ENCODE results near the gene PDRG1.
"Not testable (repeated sequence)": the region's sequence is repeated elsewhere in the genome, so short reads cannot be mapped to it uniquely, and the experiment has no call there.

PDRG1 gene

GRCh38 chr20:31925631-31926030 is 26.2 kb downstream of the PDRG1 start:
- DNase-seq, result no peak

DNA sequence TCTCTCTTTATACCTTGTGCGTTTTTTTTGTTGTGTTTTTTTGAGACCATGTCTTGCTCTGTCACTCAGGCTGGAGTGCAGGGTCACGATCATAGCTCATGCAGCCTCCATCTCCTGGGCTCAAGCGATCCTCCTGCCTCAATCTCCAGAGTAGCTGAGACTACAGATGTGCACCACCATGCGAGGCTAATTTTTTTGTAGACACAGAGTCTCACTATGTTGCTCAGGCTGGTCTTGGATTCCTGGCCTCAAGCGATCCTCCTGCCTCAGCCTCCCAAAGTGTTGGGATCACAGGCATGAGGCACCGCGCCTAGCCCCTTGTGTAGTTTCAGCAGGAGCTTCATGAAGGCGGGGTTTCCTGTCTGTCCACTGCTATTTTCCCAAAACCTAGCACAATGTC is 27.3 kb downstream of the PDRG1 start:
- no peak for DNase-seq

DNA sequence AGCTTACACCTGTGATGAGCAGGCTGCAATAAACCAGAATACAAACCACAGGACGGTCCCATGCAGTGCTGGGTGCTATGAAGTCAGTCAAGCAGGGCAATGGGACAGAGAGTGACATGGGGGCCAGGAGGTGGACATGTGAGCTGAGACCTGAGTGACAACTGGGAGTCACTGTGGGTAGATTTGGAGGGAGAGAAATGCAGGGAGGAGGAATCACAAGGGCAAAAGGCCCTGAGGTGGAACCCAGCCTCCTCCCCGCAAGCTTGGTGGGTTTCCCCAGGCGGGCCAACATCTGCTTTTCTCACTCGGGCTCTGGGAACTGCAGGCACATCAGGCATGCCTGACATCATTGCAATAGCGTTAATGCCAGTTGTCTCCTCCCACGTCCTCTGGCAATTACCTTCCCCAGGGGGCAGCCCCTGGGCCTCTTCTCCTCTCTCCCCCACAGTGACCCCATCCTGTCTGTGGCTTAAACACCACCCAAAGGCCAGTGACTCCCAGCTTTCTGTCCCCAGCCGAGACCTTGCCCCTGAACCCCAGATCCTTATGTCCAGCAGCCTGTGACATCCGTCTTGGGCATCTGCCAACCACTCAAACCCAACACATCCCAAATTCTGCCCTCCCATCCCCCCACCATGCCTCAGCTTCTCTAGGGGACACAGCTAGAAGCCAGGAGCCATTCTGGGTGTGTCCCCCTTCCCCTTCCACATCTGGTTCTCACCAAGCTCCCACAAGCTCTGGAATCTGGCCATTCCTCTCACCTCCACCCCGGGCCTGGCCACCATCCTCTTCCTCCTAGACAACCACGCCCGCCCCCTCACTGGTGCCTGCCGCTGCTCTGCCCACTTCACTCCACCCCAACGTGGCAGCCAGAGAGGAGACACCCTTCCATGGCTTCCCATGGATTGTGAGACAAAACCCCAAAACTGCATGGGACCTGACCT is 28.2 kb downstream of the PDRG1 start:
- no peak for DNase-seq

- DNase-seq, result no peak
Measured at GRCh38 chr20:31922588-31922987, 29.3 kb downstream of the PDRG1 start.

DNA sequence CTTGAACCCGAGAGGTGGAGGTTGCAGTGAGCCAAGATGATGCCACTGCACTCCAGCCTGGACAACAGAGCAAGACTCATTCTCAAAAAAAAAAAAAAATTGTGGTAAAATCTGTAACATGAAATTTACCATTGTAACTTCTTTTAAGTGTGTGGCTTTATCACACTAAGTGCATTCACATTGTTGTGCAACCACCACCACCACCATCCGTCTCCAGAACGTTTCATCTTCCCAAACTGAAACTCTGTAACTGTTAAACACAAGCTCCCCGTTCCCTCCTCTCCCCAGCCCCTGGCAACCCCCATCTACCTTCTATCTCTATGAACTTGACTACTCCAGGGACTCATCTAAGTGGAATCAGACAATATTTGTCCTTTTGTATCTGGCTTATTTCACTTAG is 29.7 kb downstream of the PDRG1 start:
- no peak for DNase-seq

DNA sequence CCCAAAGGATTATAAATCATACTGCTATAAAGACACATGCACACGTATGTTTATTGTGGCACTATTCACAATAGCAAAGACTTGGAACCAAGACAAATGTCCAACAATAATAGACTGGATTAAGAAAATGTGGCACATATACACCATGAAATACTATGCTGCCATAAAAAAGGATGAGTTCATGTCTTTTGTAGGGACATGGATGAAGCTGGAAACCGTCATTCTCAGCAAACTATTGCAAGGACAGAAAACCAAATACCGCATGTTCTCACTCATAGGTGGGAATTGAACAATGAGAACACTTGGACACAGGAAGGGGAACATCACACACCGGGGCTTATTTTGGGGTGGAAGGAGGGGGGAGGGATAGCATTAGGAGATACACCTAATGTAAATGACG is 30.4 kb downstream of the PDRG1 start:
- DNase-seq, result not testable (repeated sequence)

- DNase-seq, result no peak
Measured at GRCh38 chr20:31920275-31920855, 31.5 kb downstream of the PDRG1 start.

DNA sequence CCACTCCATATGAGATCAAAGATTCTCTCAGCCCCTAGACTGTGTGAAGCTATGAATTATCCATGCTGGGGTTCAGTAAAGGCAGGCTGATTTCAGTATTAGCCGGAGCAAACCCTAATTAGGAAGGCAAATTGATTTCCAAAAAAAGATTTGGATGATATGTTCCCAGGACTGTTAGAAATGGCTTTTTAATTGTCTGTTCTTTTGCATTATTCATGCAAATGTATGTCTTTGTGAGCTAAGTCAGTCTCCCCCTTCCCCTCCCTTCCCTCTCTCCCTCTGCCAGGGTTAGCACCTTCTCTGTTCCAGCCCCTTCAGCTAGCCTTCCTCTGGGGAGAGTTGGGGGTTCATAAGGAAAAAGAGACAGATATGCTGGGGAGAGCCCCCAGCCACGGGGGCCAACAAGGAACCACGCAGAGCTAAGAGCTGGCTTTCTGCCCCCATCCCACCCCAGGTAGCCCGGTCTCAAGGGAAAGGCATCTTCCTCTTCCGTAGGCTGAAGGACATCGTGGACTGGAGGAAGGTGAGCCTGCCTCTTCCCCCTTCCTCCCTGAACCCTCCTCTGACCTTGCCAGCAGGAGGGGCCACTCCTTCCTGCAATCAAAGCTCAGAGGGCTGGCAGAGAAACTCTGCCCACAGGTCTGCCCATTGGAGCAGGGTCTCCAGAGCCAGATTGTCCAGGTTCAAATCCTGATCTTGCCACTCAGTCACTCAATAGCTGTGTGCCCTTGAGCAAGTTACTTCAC is 32.3 kb downstream of the PDRG1 start:
- DNase-seq, result no peak

DNA sequence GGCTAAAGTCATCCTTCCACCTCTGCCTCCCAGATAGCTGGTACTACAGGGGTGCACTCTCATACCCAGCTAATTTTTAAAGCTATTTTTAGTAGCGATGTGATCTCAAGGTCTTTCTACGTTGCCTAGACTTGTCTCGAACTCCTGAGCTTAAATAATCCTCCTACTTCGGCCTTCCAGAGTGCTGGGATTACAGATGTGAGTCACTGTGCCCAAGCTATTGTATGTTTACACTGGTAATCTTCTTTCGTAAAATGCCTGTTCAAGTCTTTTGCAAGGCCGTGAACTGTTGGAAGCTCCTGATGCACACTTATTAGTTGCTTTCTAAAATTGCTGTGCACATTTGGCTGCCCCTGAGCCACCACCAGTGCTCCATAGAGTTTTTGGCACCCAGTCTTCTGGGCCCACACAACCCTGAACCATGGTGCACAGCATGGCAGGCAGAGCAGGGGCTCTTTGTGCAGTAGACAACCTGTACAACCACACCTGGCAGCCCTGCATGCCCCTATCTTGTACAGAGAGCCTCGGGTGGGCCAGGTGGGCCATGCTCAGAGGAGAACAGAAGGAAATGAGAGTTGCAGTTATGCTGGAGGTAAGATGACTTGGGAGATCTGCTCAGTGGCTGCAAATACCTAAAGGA is 33.3 kb downstream of the PDRG1 start:
- DNase-seq, result no peak

DNA sequence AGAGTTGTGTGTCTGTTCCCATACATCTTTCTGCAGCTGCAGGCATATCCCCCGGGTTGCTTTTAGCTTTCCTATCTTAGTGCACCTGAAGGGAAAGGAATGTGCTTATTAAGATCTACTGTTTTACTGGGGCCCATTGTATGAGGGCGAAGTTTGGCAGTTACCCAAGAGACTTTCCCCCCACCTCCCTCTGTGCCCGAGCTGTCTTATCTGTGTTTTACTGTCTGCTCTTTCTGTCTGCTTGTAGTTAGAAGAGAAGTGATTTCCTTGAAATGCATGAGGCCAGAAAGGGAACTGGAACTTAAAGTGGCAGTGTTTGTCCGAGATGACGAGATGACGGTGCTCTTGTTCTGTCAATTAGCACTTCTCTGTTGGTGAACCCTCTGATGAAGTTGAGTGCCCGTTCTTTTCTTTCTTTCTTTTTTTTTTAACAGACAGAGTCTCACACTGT is 33.9 kb downstream of the PDRG1 start:
- not testable (repeated sequence) for DNase-seq

GRCh38 chr20:31916708-31917107 is 35.1 kb downstream of the PDRG1 start:
- no peak for DNase-seq

GRCh38 chr20:31915491-31916280 is 36.2 kb downstream of the PDRG1 start:
- no peak for DNase-seq

- DNase-seq, result no peak
Measured at GRCh38 chr20:31914170-31914569, 37.7 kb downstream of the PDRG1 start.

DNA sequence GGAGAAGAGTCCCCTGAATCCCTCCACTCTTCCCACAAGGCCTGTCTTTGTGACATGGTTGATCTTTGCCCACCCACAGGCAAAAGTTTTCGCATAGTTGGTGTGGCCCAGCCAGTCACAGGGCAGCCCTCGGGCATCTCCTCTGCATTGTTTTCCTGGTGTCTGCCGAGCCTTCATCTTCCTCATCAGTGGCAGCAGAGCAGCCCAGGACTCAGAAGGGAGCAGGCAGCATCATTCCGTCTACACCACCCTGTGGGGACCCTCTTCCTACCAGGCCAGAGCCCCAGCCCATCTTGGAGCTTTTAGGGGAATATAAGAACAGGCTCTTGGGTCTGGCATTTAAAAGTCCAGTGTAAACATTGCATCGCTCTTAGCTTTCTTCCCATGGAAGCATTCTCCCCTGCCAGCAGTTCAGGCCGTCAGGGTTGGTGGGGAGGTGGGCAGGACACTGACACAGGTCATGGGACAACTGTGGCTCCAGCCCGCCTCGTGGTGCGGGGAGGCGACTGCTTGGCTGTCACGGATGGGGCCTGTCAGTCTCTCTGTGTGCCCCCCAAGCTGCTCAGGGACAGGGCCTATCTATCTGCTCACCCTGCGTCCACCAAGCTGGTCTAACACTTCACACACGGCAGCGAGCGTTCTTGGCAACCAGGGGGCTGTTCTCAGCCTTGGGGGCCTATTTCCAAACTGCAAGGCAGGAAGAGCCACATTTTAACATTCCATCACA is 38.3 kb downstream of the PDRG1 start:
- DNase-seq, result no peak

GRCh38 chr20:31910071-31910803 is 41.6 kb downstream of the PDRG1 start:
- DNase-seq, result no peak

DNA sequence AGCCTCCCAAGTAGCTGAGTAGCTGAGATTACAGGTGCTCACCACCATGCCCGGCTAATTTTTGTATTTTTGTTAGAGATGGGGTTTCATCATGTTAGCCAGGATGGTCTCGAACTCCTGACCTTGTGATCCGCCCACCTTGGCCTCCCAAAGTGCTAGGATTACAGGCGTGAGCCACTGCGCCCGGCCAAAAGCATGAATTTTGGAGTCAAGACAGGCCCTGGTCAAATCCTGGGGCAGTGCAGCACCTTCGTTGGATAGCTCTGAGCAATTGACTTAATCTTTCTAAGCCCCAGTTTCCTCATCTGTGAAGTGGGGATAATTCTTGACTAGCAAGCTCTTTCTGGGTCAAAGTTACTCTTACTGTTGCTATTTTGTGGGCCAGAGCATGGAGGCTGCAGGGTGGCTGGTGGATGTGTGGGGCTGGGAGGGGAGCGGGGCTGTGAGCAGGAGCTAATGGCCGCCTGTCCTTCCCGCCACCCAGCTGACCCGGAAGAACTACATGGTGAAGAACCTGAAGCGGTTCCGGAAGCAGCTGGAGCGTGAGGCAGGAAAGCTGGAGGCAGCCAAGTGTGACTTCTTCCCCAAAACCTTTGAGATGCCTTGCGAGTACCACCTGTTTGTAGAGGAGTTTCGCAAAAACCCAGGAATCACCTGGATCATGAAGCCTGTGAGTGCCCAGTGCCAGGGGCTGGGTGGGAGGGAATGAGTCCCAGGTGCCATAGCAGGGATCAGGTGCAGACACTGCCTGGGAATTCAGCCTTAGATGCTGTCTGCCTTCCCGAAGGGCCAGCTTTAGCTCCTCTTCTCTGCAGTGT is 42.4 kb downstream of the PDRG1 start:
- no peak for DNase-seq

- DNase-seq, result no peak
Measured at GRCh38 chr20:31908424-31908823, 43.4 kb downstream of the PDRG1 start.

- DNase-seq, result no peak
Measured at GRCh38 chr20:31908016-31908415, 43.8 kb downstream of the PDRG1 start.

DNA sequence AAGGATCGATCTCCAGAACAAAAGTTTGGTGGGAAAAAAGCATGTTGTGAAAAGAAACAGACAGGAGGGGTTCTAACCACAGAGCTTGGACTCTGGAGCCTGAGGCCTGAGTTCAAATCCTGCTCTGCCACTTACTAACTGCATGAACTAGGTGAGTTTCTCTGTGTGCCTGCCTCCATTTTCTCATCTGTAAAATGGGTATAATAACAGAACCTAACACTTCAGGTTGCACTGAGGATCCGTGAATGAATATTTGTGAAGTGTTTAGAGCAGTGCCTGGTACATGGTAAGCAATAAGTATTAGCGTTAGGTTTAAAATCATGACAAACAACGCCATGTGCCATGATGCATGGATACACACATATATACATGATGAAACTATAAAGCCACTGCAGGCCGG is 44.8 kb downstream of the PDRG1 start:
- DNase-seq, result no peak

- DNase-seq, result no peak
Measured at GRCh38 chr20:31906001-31906400, 45.8 kb downstream of the PDRG1 start.

Measured in CD4-positive, alpha-beta T cell treated with Interleukin-10 for 1 hour (primary cell).